ENCODE results near the gene COL27A1.

COL27A1 gene

GRCh38 chr9:114356792-114357191 lies 201.5 kb downstream of the COL27A1 start:
- ChIA-PET POLR2A (no interaction called here), CTCF (interaction anchor here (1.0 to 2.0 kb wide), 4 partner anchors 8 to 13 kb away, joined by 3 to 5 read pairs (median 4); no protein-coding TSS in a partner anchor)
- TF ChIP-seq CTCF (IDR thresholded peaks at IDR 0.05; ENCODE audit: control extremely low read depth, extremely low read depth, low read depth, missing control alignments) = no peak
- no peak for DNase-seq (ENCODE audit: extremely low spot score)

GRCh38 chr9:114357360-114357759 lies 202.0 kb downstream of the COL27A1 start:
- DNase-seq (ENCODE audit: extremely low spot score) = no peak
- no peak for TF ChIP-seq CTCF (IDR thresholded peaks at IDR 0.05; ENCODE audit: control extremely low read depth, extremely low read depth, low read depth, missing control alignments)
- CTCF ChIA-PET = no interaction called here
- POLR2A ChIA-PET = no interaction called here

GRCh38 chr9:114357911-114358328 lies 202.6 kb downstream of the COL27A1 start:
- no peak for TF ChIP-seq CTCF (IDR thresholded peaks at IDR 0.05; ENCODE audit: control extremely low read depth, extremely low read depth, low read depth, missing control alignments)
- CTCF ChIA-PET = no interaction called here
- DNase-seq (ENCODE audit: extremely low spot score) = no peak
- POLR2A ChIA-PET = no interaction called here

GRCh38 chr9:114359801-114360200 lies 204.5 kb downstream of the COL27A1 start:
- ChIA-PET POLR2A (no interaction called here), CTCF (interaction anchor here (1.5 kb wide), 1 partner anchor 46 kb away, joined by 3 read pairs; no protein-coding TSS in a partner anchor)
- no peak for DNase-seq (ENCODE audit: extremely low spot score)
- no peak for TF ChIP-seq CTCF (IDR thresholded peaks at IDR 0.05; ENCODE audit: control extremely low read depth, extremely low read depth, low read depth, missing control alignments)

- DNase-seq (ENCODE audit: extremely low spot score) = no peak
- CTCF ChIA-PET = interaction anchor here (1.0 kb wide), 1 partner anchor 12 kb away, joined by 3 read pairs; no protein-coding TSS in a partner anchor
- POLR2A ChIA-PET = interaction anchor here (0.7 kb wide), 1 partner anchor 29 kb away, joined by 3 read pairs; no protein-coding TSS in a partner anchor
- no peak for TF ChIP-seq CTCF (IDR thresholded peaks at IDR 0.05; ENCODE audit: control extremely low read depth, extremely low read depth, low read depth, missing control alignments)
These were observed 206.2 kb downstream of the COL27A1 start for GRCh38 chr9:114361542-114361941.
